HG03571 (cell line): ENCODE data around the gene TRERF1.

ENCODE experiments used
- ATAC-seq: cut with Tn5 transposase; IDR thresholded peaks from one replicate; pipeline ENCODE4 v1.9.1; 2021; ENCODE audit not compliant: unreplicated experiment

The TRERF1 gene

DNA sequence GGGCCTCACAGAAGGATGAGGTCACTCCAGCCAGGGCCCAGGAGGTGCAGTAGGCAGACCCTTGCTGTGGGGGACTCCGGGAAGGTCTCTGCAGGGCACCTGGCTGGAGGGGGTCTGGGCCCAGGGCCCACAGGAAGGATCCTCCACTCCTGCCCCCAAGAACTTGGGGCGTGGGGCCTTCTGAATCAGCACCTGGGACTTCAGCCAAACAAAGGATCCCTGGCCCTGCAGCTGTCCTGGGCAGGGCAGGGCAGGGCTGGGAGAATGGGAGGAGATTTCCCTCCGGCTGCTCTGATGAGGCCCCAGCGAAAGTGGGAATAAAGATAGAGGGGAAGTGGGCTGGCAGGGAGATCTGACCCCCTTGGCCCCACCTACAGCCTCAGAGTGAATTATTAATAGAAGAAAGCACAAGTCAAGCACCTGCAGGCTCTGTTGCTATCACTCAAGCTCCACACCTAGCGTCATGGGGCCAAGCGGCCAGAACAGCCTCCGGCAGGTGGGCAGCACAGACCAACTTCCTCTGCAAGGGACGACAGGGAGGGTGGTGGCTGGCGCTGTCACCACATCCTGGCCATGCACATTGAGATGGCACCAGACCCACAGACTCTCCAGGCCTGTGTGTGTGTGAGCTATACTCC lies 172.5 kb downstream of the TRERF1 start:
- no peak for ATAC-seq

- ATAC-seq, result no peak
Observed at GRCh38 chr6:42278131-42278853, 173.4 kb downstream of the TRERF1 start.

DNA sequence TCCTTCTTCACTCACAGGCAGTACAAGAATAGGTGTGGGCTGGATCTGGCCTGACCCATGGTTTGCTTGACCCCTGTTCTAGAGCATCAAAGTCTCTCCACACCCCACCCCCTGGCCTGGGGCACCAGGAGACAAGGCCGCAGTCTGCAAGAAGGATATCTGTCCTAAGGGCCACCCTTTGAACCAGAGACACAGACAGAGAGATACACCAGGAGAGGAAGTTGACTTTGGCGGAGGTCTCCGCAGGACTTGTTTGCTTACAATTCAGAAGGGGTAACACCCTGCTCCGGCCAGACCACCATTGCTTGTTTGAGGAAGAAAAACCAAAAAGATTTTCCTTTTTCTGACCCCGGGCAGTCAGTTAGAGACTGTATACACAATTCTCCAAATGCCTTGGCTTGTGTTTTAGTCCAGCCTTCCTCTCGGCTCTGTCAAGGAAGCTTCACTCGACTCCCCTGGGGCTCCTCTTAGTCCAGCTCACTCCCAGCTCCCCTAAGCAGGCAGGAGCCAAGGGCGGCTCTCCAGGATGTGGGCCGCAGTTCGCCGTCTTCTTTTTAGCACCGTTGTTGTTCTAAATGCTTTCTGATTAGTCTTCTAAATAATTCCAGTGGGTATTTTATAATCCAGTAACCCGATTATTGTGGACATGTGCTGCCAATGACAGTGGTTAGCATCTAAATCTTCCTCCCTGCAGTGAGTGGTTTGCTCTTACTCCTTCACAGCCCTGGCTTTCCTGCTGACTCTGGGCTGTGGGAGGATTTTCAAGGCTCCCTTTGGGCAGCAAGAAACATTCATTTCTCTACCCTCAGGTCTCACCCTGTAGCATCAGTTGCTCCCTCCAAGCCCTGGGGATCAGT lies 175.5 kb downstream of the TRERF1 start:
- ATAC-seq, result no peak

DNA sequence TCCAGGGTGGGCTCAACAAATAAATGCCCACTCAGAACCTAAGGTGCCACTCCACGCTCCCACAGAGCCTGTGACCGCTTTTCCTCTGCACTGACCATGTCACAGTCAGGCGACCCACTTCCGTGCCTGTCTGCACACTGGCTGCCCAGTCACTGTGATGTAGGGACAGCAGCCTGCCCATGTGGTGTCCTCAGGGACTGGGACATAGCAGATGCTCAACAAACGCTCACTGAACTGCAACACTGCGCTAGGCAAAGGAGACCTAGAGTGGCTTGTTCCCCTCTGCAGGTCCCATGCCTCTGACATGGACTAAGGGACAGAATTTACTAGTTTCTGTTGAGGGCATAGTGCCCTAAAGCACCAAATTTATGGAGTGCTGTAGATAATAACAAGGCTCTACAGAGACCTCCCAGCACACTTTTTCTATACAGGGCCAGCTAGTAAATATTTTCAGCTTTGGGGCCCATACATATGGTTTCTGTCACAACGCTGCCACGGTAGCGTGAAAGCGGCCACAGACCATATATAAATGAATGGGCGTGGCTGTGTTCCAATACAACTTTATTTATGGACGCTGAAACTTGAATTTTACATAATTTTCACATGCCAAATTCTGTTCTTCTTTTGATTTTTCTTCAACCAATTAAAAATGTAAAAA lies 176.2 kb downstream of the TRERF1 start:
- ATAC-seq, result no peak

GRCh38 chr6:42274898-42275297 lies 176.8 kb downstream of the TRERF1 start:
- no peak for ATAC-seq

DNA sequence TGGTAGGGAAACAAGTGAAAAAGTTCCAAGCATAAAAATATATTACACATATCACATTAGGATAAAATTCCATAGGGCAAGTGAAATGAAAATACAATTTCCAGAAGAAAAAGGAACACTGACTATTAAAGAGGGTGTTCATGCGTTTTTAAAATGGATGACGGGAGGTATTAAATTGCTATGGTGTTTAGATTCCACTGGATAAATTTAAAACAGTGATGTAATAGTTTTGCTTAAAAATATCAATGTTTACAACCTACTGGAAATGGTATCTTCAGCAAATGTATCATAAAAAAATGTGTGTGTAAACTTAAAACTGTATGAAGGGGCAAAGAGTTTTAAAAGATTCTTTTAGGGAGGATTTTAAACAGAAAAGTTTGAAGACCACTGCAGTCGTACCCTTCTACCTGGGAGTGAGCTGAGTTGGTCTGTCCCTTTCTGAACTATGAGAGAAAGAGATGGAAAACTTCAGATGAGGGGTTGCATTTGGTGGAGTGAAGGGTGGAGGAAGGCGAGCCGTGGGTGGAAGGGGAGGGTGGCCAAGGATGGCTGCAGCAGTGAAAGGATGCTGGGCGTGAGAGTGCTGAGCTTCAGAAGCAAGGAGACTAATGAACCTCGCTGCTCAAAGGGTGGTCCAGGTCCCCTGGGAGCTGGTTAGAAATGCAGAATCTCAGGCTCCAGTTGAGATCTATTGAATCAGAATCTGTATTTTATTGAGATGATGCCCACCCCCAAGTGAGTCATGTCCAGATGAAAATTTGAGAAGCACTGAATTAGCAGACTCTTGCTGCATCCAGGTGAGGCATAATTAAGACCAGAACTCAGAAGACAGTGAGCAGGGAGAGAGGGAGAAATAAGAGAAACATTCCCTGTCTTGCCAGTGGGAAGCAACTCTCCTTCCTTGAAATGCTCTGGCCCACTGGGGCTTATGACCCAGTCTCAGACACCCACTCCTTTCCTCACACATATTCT lies 179.6 kb downstream of the TRERF1 start:
- ATAC-seq, result no peak

- ATAC-seq, result peak; percentile 6
Observed at GRCh38 chr6:42269974-42270510, 181.7 kb downstream of the TRERF1 start.

DNA sequence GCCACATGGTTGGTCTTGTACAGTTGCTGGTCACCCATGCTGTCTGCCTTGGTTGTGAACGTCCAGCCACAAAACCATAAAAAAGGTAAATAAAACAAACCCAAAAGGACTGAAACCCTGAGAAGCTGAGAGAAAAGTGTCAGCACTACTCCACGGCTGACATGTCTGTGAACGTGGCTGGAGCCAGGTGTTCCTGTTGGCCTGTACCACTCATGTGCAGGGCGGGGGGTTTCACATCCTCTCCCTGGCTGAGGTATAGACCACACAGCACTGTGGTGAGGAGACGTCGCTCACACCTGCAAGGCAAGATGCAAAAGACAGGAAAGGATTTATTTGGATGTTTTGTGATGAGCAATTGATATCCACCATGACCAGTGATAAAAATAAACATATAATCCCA lies 182.2 kb downstream of the TRERF1 start:
- ATAC-seq, result peak; percentile 90

DNA sequence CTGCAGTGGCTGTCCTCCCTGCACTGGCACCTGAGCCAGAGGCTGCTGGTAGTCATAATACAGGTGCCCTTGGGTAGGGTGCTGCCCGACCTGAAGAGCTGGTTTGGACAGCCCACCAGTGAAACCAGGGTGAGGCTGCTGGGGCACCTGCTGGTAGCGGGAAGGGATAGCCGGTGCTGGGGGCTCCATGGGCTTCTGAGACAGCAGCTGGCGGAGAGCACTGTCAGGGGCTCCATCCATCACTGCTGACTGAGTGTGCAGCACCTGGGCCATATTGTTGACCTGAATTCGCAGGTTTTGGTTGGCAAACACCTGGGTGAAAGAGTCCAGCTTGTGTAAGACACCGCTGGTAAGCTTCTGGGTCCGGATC lies 182.9 kb downstream of the TRERF1 start:
- ATAC-seq, result no peak

GRCh38 chr6:42268016-42268834 lies 183.5 kb downstream of the TRERF1 start:
- no peak for ATAC-seq

DNA sequence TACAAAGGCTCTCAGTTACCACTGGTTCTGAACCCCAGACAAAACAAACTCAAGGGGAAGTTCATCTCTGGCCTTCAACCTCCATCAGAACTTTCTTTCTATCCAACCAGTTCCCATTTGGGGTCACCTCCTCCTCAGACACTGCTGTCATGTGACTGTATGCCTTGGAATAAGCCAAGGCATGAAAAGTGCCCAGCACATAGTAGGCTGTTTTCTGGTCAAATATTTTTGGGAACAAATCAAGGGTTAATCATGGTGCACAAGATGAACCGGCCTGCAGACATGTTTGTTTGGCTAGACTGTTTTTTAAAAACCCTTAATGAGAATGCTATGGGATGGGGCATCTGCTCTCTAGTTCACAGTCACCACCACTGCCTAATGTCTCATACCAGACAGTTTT lies 185.2 kb downstream of the TRERF1 start:
- no peak for ATAC-seq

GRCh38 chr6:42264852-42265390 lies 186.8 kb downstream of the TRERF1 start:
- no peak for ATAC-seq

DNA sequence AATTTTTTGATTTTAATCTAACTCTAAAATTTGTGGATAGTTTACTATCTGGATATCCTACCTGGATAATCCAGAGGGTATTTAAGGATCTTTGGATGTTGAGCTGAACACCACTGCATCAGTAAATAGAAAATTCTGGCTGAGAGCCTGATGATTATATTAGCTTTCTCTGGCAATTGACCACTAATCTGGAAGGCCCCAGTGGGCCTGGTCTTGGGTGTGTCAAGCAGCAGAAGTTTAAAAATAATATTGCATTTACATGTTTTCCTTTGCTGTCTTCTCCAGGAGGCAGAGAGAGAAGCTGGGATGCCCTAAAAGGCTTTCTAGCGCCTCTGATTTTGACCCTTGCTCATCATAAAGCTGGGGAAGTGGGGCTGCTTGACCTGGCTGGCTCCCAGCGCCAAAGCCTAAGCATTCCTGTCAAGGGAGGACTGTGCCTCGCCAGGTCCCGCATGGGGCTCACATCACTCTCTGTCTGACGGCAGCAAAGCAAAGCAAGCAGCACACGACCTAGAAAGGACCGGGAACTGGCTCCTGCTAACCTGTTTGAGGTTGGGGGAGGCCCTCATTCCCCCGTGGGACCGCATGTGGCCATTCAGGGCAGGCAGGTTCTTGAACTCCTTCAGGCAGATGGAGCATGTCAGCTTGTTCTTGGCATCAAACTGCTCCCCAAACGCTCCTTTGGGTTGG lies 187.4 kb downstream of the TRERF1 start:
- no peak for ATAC-seq

DNA sequence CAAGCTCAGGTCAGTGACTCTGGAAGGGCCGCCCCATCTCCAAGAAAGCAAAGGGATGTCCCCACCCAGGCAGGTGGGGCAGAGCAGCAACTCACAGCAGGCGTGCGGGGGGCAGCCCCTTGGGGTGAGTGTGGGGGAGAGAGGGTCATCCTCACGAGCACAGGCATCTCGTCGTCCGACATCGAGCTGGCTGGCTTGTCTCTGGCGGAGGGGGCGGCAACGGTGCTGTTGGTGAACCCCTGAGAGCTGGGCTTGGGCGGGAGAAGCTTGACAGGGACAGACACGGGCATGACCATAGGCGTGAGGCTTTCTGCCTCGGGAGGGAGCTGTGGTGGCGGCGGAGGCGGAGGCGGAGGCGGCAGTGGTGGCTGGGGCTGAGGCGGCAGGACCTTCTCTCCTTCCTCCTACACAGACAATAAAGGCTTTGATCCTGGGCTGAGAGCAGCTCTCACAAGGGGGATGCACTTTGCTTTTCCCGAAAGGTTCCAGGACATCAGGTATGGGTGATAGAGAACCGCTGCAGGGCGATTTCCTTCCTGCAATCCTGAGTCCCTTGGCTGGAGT lies 188.5 kb downstream of the TRERF1 start:
- ATAC-seq, result no peak

- no peak for ATAC-seq
Observed at GRCh38 chr6:42260972-42261371, 190.8 kb downstream of the TRERF1 start.

GRCh38 chr6:42260396-42260888 lies 191.3 kb downstream of the TRERF1 start:
- no peak for ATAC-seq

DNA sequence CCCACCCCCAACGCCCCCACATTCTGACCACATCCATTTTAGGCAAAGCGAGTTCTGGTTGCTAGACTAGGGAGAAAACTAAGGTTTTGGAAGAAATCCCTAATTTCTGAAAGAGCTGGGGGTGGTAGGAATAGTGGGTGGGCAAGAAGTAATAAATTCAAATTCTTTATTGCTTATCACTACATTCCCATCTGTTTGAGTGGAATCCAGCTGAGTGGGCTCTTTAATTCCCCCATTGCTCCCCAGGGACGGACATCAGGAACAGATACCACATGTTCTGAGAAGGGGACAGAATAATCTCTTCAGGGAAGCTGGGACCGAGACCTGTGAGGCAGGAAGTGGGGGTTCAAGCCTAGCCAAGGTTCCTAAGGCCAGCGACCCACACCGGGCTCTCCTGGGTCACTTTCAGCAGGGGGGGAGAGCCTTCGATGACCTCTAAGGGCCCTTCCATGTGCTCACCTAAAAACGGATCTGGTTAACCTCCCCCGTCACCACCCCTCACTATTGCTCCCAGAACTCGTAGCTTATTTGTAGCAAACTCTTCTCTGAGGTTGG lies 191.8 kb downstream of the TRERF1 start:
- ATAC-seq, result no peak
